KMS-11 (cell line): ENCODE results near the gene UBR4.

Source experiments
- H2AFZ ChIP-seq: fragments of 200-600 bp; sonication (generic); 2 replicates; pipeline ENCODE4 v1.6.1; 2016; ENCODE audit warnings: antibody characterized with exemption, mixed run types, low read depth
- H3K27ac ChIP-seq: fragments of 200-600 bp; sonication (generic); 2 replicates; pipeline ENCODE4 v1.6.1; 2016; ENCODE audit warnings: mild to moderate bottlenecking, mixed run types
- H3K27me3 ChIP-seq: fragments of 200-600 bp; sonication (generic); 2 replicates; pipeline ENCODE4 v1.6.1; 2017; ENCODE audit warnings: mild to moderate bottlenecking, low read depth, mixed run types, moderate library complexity; ENCODE audit not compliant: insufficient read depth
- H3K36me3 ChIP-seq: fragments of 200-600 bp; sonication (generic); 2 replicates; pipeline ENCODE4 v1.6.1; 2017; ENCODE audit warnings: mild to moderate bottlenecking, mixed run types; ENCODE audit not compliant: insufficient read depth
- H3K4me1 ChIP-seq: fragments of 200-600 bp; sonication (generic); 2 replicates; pipeline ENCODE4 v1.6.1; 2016; ENCODE audit warnings: mild to moderate bottlenecking, low read depth, mixed run types; ENCODE audit not compliant: poor library complexity, severe bottlenecking
- H3K4me2 ChIP-seq: fragments of 200-600 bp; sonication (generic); 2 replicates; pipeline ENCODE4 v1.7.0; 2016; ENCODE audit warnings: mild to moderate bottlenecking, mixed run types
- H3K4me3 ChIP-seq: fragments of 200-600 bp; sonication (generic); IDR thresholded peaks from 2 replicates; pipeline ENCODE4 v1.6.1; 2017; ENCODE audit warnings: low read depth, low read length, mixed read lengths; ENCODE audit not compliant: insufficient read depth
- H3K79me2 ChIP-seq: fragments of 200-600 bp; sonication (generic); 2 replicates; pipeline ENCODE4 v1.6.1; 2016; ENCODE audit warnings: low read depth, mixed run types; ENCODE audit not compliant: insufficient read depth
- H3K9ac ChIP-seq: fragments of 200-600 bp; sonication (generic); 2 replicates; pipeline ENCODE4 v1.6.1; 2016; ENCODE audit warnings: mild to moderate bottlenecking, mixed run types
- H4K20me1 ChIP-seq: fragments of 200-600 bp; sonication (generic); 2 replicates; pipeline ENCODE4 v1.6.1; 2016; ENCODE audit warnings: mild to moderate bottlenecking, mixed run types; ENCODE audit not compliant: insufficient read depth
- TF ChIP-seq, protein P1 (sequence below): fragments of 200-600 bp; sonication (generic); conservative IDR thresholded peaks from 2 replicates; pipeline ENCODE4 v1.6.1; 2017; ENCODE audit warnings: low read depth, mild to moderate bottlenecking, antibody characterized with exemption, low read length, moderate library complexity, mixed read lengths

Gene UBR4

GRCh38 chr1:19057784-19058475, 152.1 kb downstream of the UBR4 start:
- Histone ChIP-seq H3K4me3 (no peak overlapping the region), H3K4me2 (no peak overlapping the region), H3K27me3 (peaks cover 48% of the 10 kb centered on the region), H3K9ac (no peak overlapping the region), H3K27ac (no peak overlapping the region), H4K20me1 (no peaks in the 10 kb centered on the region), H3K36me3 (no peaks in the 10 kb centered on the region), H2AFZ (no peak overlapping the region), H3K79me2 (no peaks in the 10 kb centered on the region), H3K4me1 (no peaks in the 10 kb centered on the region)
- TF ChIP-seq, protein P1, sequence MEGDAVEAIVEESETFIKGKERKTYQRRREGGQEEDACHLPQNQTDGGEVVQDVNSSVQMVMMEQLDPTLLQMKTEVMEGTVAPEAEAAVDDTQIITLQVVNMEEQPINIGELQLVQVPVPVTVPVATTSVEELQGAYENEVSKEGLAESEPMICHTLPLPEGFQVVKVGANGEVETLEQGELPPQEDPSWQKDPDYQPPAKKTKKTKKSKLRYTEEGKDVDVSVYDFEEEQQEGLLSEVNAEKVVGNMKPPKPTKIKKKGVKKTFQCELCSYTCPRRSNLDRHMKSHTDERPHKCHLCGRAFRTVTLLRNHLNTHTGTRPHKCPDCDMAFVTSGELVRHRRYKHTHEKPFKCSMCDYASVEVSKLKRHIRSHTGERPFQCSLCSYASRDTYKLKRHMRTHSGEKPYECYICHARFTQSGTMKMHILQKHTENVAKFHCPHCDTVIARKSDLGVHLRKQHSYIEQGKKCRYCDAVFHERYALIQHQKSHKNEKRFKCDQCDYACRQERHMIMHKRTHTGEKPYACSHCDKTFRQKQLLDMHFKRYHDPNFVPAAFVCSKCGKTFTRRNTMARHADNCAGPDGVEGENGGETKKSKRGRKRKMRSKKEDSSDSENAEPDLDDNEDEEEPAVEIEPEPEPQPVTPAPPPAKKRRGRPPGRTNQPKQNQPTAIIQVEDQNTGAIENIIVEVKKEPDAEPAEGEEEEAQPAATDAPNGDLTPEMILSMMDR = no peak

DNA sequence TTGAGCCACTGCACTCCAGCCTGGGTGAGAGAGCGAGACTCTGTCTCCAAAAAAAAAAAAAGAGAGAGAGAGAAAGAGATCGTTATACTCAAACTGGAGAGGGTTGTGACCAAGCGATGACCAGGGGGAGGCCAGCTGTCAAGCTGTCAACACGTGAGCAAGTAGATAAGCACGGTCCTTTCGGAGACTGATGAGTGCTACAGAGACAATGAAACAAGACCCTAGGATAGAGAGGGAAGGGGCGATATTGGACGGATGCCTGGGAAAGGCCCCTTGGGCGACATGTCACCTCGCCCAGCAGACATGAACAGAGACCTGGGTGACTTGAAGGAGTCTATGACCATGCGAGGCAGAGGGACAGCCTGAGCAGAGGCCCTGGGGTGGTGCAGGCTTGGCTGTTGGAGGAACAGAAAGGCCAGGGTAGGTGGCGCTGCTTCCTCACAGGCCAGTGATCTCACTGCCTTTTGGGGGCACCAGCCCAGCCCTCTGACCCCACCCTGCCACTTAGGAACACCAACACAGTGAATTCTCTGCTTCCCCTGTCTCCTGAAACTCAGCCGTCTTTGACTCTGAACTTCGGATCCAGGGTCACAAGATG, 152.8 kb downstream of the UBR4 start:
- H3K36me3 ChIP-seq = no peaks in the 10 kb centered on the region
- H4K20me1 ChIP-seq = no peaks in the 10 kb centered on the region
- peaks cover 55% of the 10 kb centered on the region for H3K27me3 ChIP-seq
- H3K27ac ChIP-seq = no peak overlapping the region
- no peak overlapping the region for H3K9ac ChIP-seq
- no peaks in the 10 kb centered on the region for H3K79me2 ChIP-seq
- no peak overlapping the region for H3K4me3 ChIP-seq
- no peaks in the 10 kb centered on the region for H3K4me1 ChIP-seq
- TF ChIP-seq, protein P1 = no peak
- no peak overlapping the region for H3K4me2 ChIP-seq
- H2AFZ ChIP-seq = no peak overlapping the region

DNA sequence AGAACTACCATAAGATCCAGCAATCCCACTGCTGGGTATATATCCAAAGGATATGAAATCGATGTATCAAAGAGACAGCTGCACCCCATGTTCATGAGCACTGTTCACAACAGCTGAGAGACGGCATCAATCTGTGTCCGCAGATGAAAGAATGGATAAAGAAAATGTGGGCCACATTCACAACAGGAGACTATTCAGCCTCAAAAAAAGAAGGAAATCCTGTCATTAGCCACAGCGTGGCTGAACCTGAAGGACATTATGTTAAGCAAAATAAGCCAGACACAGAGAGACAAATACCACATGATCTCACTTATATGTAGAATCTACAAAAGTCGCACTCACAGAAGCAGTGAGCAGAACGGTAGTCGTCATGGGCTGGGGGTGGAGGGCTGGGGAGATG, 154.4 kb downstream of the UBR4 start:
- Histone ChIP-seq H3K4me2 (no peak overlapping the region), H4K20me1 (no peaks in the 10 kb centered on the region), H3K27me3 (peaks cover 71% of the 10 kb centered on the region), H3K4me1 (no peaks in the 10 kb centered on the region), H3K9ac (no peak overlapping the region), H3K27ac (no peak overlapping the region), H3K4me3 (no peak overlapping the region), H3K79me2 (no peaks in the 10 kb centered on the region), H2AFZ (no peak overlapping the region), H3K36me3 (no peaks in the 10 kb centered on the region)
- TF ChIP-seq, protein P1 = no peak

- Histone ChIP-seq H2AFZ (no peak overlapping the region), H3K9ac (no peak overlapping the region), H3K36me3 (no peaks in the 10 kb centered on the region), H3K4me2 (no peak overlapping the region), H3K79me2 (no peaks in the 10 kb centered on the region), H3K27me3 (peaks cover 76% of the 10 kb centered on the region), H4K20me1 (no peaks in the 10 kb centered on the region), H3K4me1 (no peaks in the 10 kb centered on the region), H3K4me3 (no peak overlapping the region), H3K27ac (no peak overlapping the region)
- TF ChIP-seq, protein P1 = no peak
These were observed 155.1 kb downstream of the UBR4 start for GRCh38 chr1:19055001-19055400.
